NT2/D1 (cell line): ENCODE data around the gene NKAIN2.
A peak's percentile ranks its signal among the peaks of the same experiment; 100 is the strongest.

ENCODE experiments used
- DNase-seq: peaks from one replicate; pipeline ENCODE4 v3.0.0-alpha.2; 2011; ENCODE audit warnings: low read depth, low spot score
- H3K27me3 ChIP-seq: 2 replicates; pipeline ENCODE4 v1.6.0; 2011; ENCODE audit warnings: mild to moderate bottlenecking; ENCODE audit not compliant: insufficient read length, insufficient read depth
- H3K36me3 ChIP-seq: 2 replicates; pipeline ENCODE4 v1.6.1; 2011; ENCODE audit warnings: mild to moderate bottlenecking, low read length, mixed read lengths; ENCODE audit not compliant: insufficient read depth, insufficient read length
- H3K4me1 ChIP-seq: 2 replicates; pipeline ENCODE4 v1.5.1; 2011; ENCODE audit not compliant: insufficient read depth, insufficient read length
- H3K4me3 ChIP-seq: 2 replicates; pipeline ENCODE4 v1.5.1; 2011; ENCODE audit warnings: low read depth; ENCODE audit not compliant: insufficient read length
- H3K9ac ChIP-seq: 2 replicates; pipeline ENCODE4 v1.6.0; 2011; ENCODE audit warnings: low read depth; ENCODE audit not compliant: insufficient read length
- H3K9me3 ChIP-seq: 2 replicates; pipeline ENCODE4 v1.5.1; 2011; ENCODE audit warnings: mild to moderate bottlenecking, low read length; ENCODE audit not compliant: insufficient read depth
- SUZ12 ChIP-seq: IDR thresholded peaks from 2 replicates; pipeline ENCODE4 v1.6.1; 2011; ENCODE audit not compliant: insufficient read length, insufficient read depth; ENCODE audit errors: extremely low read depth
- YY1 ChIP-seq: IDR thresholded peaks from 2 replicates; pipeline ENCODE4 v1.6.1; 2011; ENCODE audit not compliant: insufficient read length, insufficient read depth
- ZNF274 ChIP-seq: IDR thresholded peaks from 2 replicates; pipeline ENCODE4 v1.6.1; 2011; ENCODE audit warnings: mild to moderate bottlenecking, low read depth, low read length

NKAIN2 gene

GRCh38 chr6:124073021-124073420 is 269.4 kb downstream of the NKAIN2 start:
- Histone ChIP-seq H3K9ac (no peak overlapping the region), H3K9me3 (no peaks in the 10 kb centered on the region), H3K27me3 (no peaks in the 10 kb centered on the region), H3K36me3 (no peaks in the 10 kb centered on the region), H3K4me3 (no peak overlapping the region), H3K4me1 (no peaks in the 10 kb centered on the region)
- TF ChIP-seq ZNF274 (no peak), SUZ12 (no peak)
- DNase-seq: no peak

DNA sequence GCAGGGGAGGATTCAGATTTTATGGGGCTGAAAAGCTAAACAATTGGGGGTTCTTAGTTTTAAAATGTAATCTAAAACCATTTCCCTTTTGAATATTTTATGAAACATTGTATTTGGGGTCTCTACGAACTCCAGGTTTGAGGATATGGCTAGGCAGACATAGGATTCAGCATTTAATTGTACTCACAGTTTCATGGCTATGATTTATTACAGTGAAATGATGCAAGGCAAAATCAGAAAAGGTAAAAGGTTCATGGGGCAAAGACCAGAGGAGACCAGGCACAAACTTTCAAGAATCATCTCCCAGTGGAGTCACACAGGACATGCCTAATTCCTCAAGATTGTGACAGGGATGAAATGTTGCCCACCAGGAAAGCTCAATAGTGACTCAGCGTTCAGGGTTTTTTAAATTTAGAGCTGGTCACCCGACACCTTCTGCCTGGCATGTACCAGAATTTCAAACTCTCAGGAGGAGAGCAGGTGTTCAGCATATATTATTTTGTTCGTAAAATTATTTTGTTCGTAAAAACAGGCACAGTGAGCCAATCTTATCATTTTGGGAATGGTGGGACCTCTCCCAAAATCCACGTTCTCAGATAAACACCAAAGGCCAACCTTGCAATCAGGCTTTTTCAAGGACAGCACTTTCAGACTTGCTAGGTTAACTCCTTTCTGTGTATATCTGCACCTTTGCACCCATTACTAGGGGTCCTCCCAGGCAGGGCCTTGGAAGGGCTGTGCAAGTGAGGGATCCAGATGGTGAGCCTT is 270.3 kb downstream of the NKAIN2 start:
- Histone ChIP-seq H3K9ac (no peak overlapping the region), H3K4me1 (no peaks in the 10 kb centered on the region), H3K36me3 (no peaks in the 10 kb centered on the region), H3K27me3 (no peaks in the 10 kb centered on the region), H3K9me3 (no peaks in the 10 kb centered on the region), H3K4me3 (no peak overlapping the region)
- TF ChIP-seq ZNF274 (no peak), YY1 (no peak), SUZ12 (no peak)
- DNase-seq: no peak

GRCh38 chr6:124074606-124075005 is 270.9 kb downstream of the NKAIN2 start:
- no peak for DNase-seq
- H3K4me3 ChIP-seq: no peak overlapping the region
- H3K27me3 ChIP-seq: no peaks in the 10 kb centered on the region
- H3K36me3 ChIP-seq: no peaks in the 10 kb centered on the region
- TF ChIP-seq YY1: no peak
- TF ChIP-seq ZNF274: no peak
- TF ChIP-seq SUZ12: no peak
- no peaks in the 10 kb centered on the region for H3K4me1 ChIP-seq
- H3K9me3 ChIP-seq: no peaks in the 10 kb centered on the region
- no peak overlapping the region for H3K9ac ChIP-seq

DNA sequence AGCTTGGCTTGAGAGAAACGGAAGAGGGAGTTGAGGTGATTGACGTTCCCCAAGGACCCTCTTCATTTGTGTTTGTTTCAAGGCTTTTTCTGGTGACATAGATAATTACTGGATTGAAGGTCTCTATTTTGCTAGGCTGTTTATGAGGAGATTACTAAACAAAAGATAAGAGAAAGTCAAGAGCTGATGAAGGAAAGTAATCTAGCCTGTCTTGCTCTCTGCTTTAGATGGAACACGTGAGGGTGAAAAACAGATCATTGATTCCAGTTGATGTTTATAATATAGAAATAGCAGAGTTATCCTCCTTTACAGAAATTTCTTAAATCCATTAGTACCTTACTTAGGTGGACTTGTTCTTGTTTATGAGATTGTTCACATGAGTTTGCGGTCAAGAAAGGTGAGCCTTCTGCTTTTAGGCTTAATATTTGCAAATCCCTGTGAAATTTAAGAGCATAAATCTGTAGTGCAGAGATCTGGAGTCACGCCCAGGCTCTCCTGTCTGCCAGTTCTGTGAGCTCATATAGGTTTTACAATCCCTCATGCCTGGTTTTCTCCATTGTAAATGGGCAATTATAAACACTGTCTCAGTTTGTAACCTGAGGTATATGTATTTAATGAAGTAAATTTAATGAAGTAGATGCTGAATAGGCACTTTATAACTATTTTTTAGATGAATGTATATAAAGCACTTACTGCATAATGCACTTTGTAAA is 272.8 kb downstream of the NKAIN2 start:
- no peaks in the 10 kb centered on the region for H3K9me3 ChIP-seq
- H3K4me1 ChIP-seq: no peaks in the 10 kb centered on the region
- TF ChIP-seq YY1: no peak
- TF ChIP-seq SUZ12: no peak
- TF ChIP-seq ZNF274: no peak
- no peak overlapping the region for H3K9ac ChIP-seq
- no peaks in the 10 kb centered on the region for H3K27me3 ChIP-seq
- H3K36me3 ChIP-seq: no peaks in the 10 kb centered on the region
- DNase-seq: no peak
- H3K4me3 ChIP-seq: no peak overlapping the region

GRCh38 chr6:124078169-124078568 is 274.5 kb downstream of the NKAIN2 start:
- DNase-seq: no peak
- Histone ChIP-seq H3K27me3 (no peaks in the 10 kb centered on the region), H3K4me3 (no peak overlapping the region), H3K36me3 (no peaks in the 10 kb centered on the region), H3K9me3 (no peaks in the 10 kb centered on the region), H3K4me1 (no peaks in the 10 kb centered on the region), H3K9ac (no peak overlapping the region)
- TF ChIP-seq YY1 (no peak), SUZ12 (no peak), ZNF274 (no peak)

DNA sequence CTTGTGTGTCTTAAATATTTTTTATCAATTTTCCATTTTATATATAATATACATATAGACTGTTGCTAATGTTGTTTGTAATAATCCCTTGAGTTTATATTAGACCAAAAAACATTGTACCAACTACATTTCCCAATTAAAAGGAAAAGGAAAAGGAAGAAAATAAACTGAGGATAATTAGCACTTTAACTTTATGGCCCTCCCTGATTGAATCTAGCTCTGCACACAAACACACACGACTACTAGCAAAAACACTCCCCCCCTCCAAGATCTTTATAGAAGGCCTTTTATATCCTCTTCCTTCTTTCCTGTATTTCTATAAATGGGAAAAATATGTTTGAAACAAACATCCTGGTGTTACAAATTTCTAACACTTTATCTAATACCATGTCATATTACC is 276.8 kb downstream of the NKAIN2 start:
- DNase-seq: no peak
- H3K9me3 ChIP-seq: no peaks in the 10 kb centered on the region
- TF ChIP-seq ZNF274 (no peak), YY1 (no peak)
- no peaks in the 10 kb centered on the region for H3K4me1 ChIP-seq
- no peak overlapping the region for H3K4me3 ChIP-seq
- H3K27me3 ChIP-seq: no peaks in the 10 kb centered on the region
- no peak overlapping the region for H3K9ac ChIP-seq
- H3K36me3 ChIP-seq: no peaks in the 10 kb centered on the region

DNA sequence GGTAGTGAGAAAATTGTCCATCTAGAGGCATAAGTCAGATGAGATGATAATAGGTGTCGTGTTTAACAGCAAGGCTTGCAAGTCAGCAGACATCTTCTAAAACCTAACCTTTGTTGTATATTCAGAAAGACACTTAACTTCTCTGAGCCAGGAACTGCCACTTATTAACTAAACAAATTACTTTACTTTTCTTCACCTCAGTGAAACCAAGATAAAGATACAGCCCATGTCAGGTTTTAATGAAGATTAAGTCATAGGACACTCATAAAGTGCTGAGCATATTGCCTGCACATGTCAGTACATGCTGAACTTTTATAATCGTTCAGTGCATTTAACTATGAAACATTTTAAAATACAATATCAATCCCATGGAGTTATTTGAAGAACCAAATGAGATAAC is 286.8 kb downstream of the NKAIN2 start:
- H3K4me1 ChIP-seq: no peaks in the 10 kb centered on the region
- H3K4me3 ChIP-seq: no peak overlapping the region
- TF ChIP-seq YY1 (no peak), SUZ12 (no peak), ZNF274 (no peak)
- no peaks in the 10 kb centered on the region for H3K27me3 ChIP-seq
- H3K9me3 ChIP-seq: no peaks in the 10 kb centered on the region
- DNase-seq: no peak
- H3K36me3 ChIP-seq: no peaks in the 10 kb centered on the region
- no peak overlapping the region for H3K9ac ChIP-seq

DNA sequence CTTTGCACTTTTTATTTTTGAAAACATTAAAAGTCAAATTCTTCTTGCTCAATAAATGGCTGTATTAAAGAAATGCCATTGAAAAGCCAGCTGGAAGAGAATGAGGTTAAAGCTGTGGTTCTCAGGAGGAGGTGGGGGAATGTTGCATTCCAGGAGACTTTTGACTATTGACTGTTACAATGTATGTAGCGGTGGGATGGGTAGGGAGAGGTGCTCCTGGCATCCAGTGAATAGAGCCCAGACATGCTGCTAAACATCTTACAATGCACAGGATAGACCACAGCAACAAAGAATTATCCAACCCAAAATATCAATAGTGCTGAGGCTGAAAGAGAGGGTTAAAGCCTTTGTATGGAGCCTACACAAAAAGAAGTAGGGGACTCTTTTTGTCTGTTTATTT is 295.9 kb downstream of the NKAIN2 start:
- DNase-seq: peak; percentile 8
- no peaks in the 10 kb centered on the region for H3K27me3 ChIP-seq
- no peaks in the 10 kb centered on the region for H3K36me3 ChIP-seq
- H3K4me3 ChIP-seq: no peak overlapping the region
- TF ChIP-seq SUZ12: no peak
- no peak for TF ChIP-seq ZNF274
- no peak for TF ChIP-seq YY1
- no peaks in the 10 kb centered on the region for H3K4me1 ChIP-seq
- H3K9me3 ChIP-seq: no peaks in the 10 kb centered on the region
- H3K9ac ChIP-seq: no peak overlapping the region
